ENCODE measurements around the gene CLSTN2.

CLSTN2 gene

DNA sequence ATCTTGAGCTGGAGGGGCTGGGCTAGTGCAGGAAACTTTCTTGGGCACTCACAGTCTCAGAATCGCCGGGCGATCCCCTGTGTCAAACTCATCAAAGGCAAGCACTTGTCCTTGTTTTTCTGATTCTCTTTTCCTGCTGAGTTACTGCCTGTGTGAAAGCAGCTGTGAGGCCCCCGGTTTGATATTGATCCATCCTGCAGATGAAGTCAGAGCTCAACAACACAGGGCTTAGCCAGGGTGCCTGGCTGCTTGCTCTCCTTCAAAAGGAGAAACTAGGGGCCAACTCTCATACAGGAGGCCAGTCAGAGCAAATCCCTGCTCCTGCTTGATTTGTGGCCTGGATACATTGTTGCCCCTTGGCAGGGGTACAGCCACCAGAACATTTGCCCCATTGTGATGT lies 22.9 kb downstream of the CLSTN2 start:
- no peak for DNase-seq
- H3K36me3 Mint-ChIP-seq: no peaks in the 10 kb centered on the region
- no peaks in the 10 kb centered on the region for H3K9me3 Mint-ChIP-seq
- H3K4me3 Mint-ChIP-seq: no peak overlapping the region
- no peaks in the 10 kb centered on the region for H3K4me1 Mint-ChIP-seq
- no peaks in the 10 kb centered on the region for H3K27me3 Mint-ChIP-seq
- H3K27ac Mint-ChIP-seq: no peak overlapping the region
- CTCF ChIA-PET: no interaction called here

DNA sequence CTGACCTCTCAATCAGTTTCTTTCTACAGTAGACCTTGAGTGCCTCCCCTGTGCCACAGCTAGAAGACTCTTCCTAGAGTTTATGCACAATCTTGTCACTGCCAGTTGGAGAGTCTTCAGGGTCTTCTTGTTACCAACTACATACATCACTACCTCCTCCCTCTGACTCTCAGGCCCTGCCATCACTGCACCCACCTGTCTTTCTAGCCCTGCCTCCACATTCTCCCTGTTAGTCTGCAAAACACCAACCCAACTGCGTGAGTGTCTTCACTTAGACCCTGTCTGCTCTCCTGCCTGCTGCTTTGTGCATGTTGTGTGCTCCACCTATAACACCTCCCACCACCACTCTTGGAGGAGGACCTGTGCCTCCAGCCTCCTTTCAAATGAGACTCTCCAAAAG lies 34.4 kb downstream of the CLSTN2 start:
- Mint-ChIP-seq H3K4me3 (no peak overlapping the region), H3K27ac (no peak overlapping the region), H3K36me3 (no peaks in the 10 kb centered on the region), H3K9me3 (no peaks in the 10 kb centered on the region), H3K4me1 (no peaks in the 10 kb centered on the region), H3K27me3 (peaks cover 5% of the 10 kb centered on the region)
- CTCF ChIA-PET: no interaction called here
- no peak for DNase-seq

DNA sequence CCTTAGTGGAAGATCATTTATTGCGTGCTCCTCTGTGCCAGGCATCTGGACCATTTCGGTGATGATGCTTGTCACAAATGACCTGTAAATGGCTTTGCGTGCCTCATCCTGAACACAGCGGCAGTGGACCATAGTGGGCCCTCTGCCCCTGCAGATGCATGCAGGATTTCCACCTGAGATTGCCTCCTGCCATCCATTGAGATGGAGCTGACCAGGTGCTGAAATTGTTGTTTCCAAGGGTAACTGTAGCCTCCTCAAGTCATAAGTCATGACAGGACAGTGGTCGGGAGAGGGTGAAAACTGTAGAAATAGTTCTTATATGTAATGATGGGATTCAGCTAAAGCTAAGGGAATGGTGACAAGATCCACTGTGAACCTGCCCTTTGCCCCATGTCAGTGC lies 35.5 kb downstream of the CLSTN2 start:
- H3K27me3 Mint-ChIP-seq: peaks cover 1% of the 10 kb centered on the region
- H3K4me3 Mint-ChIP-seq: no peak overlapping the region
- DNase-seq: no peak
- H3K27ac Mint-ChIP-seq: no peak overlapping the region
- no peaks in the 10 kb centered on the region for H3K9me3 Mint-ChIP-seq
- H3K36me3 Mint-ChIP-seq: no peaks in the 10 kb centered on the region
- no peaks in the 10 kb centered on the region for H3K4me1 Mint-ChIP-seq
- CTCF ChIA-PET: no interaction called here

DNA sequence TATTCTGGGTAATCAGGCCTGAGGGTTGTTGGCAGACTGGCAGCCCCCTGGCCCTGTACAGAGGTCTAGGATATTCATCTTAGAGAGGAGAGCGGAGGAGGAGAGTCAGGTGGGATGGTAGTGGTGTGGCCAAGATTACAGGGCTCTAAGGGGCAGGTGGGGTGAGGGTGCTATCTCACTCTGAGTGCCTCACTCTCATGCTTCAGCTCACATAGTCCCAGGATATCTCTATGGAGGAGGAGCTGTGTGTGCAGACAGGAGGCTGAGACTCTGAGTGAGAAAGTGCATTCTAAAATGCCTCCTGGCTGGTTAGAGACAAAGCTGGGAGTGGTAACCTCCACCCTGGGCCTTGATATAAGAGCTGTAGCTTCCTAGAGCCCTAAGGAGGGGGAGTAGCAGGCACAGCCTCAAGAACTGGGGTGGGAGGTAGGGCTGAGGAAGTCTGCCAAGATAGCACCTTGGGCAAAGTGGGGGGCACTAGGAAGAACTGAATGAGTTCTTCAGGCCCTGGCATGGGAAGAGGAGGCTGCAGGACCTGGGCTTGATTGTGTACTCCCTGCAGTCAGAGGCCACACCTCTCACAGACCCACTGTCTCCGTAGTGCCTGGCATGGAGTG lies 39.9 kb downstream of the CLSTN2 start:
- no peaks in the 10 kb centered on the region for H3K36me3 Mint-ChIP-seq
- no peaks in the 10 kb centered on the region for H3K9me3 Mint-ChIP-seq
- no peaks in the 10 kb centered on the region for H3K27me3 Mint-ChIP-seq
- DNase-seq: no peak
- no peak overlapping the region for H3K4me3 Mint-ChIP-seq
- CTCF ChIA-PET: no interaction called here
- H3K27ac Mint-ChIP-seq: no peak overlapping the region
- H3K4me1 Mint-ChIP-seq: no peaks in the 10 kb centered on the region

DNA sequence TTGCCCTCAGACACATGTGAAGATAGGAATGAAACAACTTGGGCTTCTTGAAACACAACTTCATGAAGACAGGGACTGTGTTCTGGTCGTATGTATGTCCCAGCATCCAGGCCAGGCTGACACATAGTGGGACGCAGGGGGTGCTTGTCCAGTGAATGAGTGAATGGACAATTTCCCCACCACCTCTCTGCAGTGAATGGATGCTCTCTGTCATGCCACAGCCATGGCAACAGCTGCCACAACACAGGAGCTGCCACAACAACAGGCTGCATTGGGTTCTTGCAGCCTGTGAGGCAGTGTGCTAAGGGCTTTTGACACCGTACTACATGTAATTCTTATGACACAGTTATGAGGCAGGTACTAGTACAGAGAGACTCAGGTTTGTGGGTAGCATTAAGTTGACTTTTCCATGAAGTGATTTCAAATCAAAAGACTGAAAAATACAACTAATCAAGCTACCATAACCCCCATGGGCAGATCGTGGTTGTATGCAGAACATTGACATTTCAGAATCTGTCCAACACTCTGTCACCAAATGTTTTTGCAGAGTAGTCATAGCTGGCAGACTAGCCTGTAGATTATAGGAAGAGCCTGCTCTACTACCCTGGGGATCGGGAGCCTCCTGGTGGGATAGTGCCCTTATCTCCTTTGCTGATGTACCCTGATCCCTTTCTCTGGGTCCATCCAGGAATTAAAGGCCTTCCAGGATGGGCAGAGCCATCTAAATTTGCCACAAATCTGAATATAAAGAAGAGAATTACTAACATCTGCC lies 40.8 kb downstream of the CLSTN2 start:
- H3K27ac Mint-ChIP-seq: no peak overlapping the region
- H3K36me3 Mint-ChIP-seq: no peaks in the 10 kb centered on the region
- CTCF ChIA-PET: no interaction called here

DNA sequence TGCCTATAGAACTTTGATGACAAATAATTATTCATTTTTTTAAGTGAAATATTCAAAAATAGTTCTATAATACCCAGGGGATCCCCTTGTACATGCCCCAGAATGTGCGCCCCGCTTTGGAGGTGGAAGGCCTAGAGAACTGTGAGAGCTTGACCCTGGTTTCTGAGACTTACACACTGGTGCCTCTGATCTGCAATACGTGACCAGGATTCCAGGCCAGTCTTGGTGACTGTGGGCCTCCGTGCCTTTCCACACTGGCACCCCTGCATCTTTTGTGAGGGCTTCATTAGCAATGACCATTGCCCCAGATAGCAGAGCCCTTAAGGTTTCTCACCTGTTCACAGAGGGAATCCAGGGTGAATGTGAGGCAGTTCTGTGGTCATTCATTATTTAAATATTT lies 44.0 kb downstream of the CLSTN2 start:
- H3K27ac Mint-ChIP-seq: no peak overlapping the region
- H3K9me3 Mint-ChIP-seq: no peaks in the 10 kb centered on the region
- no peak overlapping the region for H3K4me3 Mint-ChIP-seq
- no peaks in the 10 kb centered on the region for H3K4me1 Mint-ChIP-seq
- no peaks in the 10 kb centered on the region for H3K36me3 Mint-ChIP-seq
- no peak for DNase-seq
- no peaks in the 10 kb centered on the region for H3K27me3 Mint-ChIP-seq
- CTCF ChIA-PET: no interaction called here

More for the DNA sequence above, 40.8 kb downstream of the CLSTN2 start:
- no peak for DNase-seq
- Mint-ChIP-seq H3K27me3 (no peaks in the 10 kb centered on the region), H3K9me3 (no peaks in the 10 kb centered on the region), H3K4me3 (no peak overlapping the region), H3K4me1 (no peaks in the 10 kb centered on the region)

DNA sequence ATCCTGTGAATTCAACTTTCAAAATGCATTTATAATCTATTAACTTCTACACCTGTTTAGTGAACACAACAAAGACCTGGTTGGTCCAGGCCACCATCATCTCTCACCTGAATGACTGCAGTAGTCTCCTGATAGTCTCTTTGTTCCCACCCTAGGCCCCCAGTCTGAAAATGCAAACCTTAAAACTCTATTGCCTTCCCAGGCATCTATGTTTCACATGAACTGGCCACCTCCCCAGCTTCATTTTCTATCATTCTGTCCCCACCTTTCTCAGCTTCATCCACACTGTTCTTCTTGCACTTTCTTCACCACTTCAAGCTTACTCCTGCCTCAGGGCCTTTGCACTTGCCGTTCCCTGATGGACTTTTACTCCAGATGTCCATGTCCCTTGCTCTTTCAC lies 45.0 kb downstream of the CLSTN2 start:
- Mint-ChIP-seq H3K4me3 (no peak overlapping the region), H3K27ac (no peak overlapping the region), H3K36me3 (no peaks in the 10 kb centered on the region), H3K9me3 (no peaks in the 10 kb centered on the region), H3K27me3 (no peaks in the 10 kb centered on the region), H3K4me1 (no peaks in the 10 kb centered on the region)
- CTCF ChIA-PET: no interaction called here
- DNase-seq: no peak

DNA sequence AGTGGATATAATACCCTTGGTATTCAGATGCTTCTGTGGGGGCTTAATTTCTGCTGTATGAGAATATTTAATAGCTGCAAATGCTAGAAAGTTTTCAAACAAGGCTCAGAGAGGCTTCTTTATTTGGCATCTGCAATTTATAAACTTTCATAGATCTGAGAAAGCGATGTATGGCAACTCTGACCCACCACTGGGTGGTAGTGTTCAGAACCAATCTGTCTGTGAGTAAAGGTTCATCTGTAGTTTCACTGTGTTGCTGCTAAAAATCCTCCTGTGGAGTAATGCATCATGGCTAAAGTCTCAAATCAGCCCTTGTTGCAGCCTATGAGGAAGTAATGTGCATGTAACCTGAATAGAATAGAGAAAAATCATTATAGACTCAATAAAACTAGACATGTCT lies 47.4 kb downstream of the CLSTN2 start:
- Mint-ChIP-seq H3K4me3 (no peak overlapping the region), H3K4me1 (no peaks in the 10 kb centered on the region), H3K27me3 (no peaks in the 10 kb centered on the region), H3K27ac (no peak overlapping the region), H3K36me3 (no peaks in the 10 kb centered on the region), H3K9me3 (no peaks in the 10 kb centered on the region)
- DNase-seq: no peak
- CTCF ChIA-PET: no interaction called here

DNA sequence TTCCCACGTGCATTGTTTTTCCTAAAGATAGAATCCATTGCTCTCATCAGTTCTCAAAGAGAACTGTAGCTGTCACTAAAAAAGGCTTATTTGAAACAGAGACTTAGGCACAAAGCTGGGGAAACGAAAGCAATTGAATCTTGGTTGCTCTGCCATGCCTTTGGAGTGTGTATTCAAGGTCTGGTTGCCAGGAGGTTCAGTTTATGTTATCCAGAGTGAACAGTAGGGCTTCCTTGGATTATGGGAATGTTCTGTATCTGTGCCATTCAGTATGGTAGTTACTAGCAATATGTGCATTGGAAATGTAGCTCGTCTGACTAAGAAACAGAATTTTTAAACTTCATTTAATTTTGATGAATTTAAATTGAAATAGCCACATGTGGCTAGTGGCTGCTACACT lies 50.6 kb downstream of the CLSTN2 start:
- no peaks in the 10 kb centered on the region for H3K9me3 Mint-ChIP-seq
- no peaks in the 10 kb centered on the region for H3K4me1 Mint-ChIP-seq
- no peak overlapping the region for H3K27ac Mint-ChIP-seq
- no peak for DNase-seq
- no peaks in the 10 kb centered on the region for H3K36me3 Mint-ChIP-seq
- CTCF ChIA-PET: interaction anchor here (0.7 kb wide), 1 partner anchor 280 kb away, joined by 3 read pairs; no protein-coding TSS in a partner anchor
- H3K27me3 Mint-ChIP-seq: no peaks in the 10 kb centered on the region
- no peak overlapping the region for H3K4me3 Mint-ChIP-seq

DNA sequence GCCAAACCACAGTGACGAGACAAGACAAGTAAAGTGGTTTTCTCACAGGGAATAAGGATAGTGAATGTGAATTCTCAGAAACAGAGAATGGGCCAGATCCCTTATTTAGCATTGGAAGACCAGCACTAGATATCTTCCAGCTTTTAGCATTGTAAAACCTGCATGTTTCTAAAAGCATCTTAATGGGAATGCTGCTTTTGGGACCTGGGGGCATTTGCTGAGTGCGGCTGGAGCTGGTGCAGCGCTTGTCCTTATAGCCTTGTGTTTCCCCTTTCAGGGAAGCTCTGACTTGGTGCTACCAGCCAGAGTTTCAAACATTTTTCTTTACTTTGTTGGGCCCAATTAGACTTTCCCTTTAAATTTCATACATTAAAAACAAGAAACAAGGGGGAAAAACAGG lies 52.9 kb downstream of the CLSTN2 start:
- H3K27me3 Mint-ChIP-seq: no peaks in the 10 kb centered on the region
- no peak for DNase-seq

DNA sequence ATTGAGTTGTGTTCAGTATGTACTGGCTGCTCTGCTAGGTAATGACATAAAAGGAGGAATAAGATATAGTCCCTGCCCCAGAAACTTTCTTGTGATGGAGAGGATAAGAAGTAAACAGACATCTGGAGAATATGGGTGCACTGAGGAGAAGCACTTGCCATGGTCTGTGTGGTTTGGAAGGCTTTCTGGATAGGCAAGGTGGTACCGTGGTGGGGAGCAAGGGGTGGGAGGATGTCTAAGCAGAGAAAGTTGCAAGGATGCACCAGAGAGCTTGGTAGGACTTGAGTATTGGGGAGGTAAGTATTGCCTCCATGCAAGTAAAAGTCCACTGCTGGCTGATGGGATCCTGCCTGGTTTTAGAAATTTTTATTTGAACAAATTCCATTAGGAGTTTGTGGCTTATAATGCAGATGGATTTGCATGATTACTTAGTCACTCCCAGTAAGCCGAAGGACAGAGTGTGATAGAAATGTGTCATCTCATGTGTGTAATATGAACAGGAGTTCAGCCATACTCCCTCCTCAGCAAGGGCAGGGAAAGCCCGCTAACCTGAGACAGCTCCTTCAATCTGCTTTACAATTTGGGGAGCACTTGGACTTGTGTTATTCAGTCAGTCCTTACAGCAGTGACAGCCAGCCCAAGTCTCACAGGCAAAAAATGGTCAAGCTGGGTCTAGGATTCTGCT lies 53.6 kb downstream of the CLSTN2 start:
- CTCF ChIA-PET: no interaction called here
- Mint-ChIP-seq H3K4me1 (no peaks in the 10 kb centered on the region), H3K36me3 (no peaks in the 10 kb centered on the region), H3K9me3 (no peaks in the 10 kb centered on the region), H3K27ac (no peak overlapping the region), H3K27me3 (no peaks in the 10 kb centered on the region), H3K4me3 (no peak overlapping the region)
- no peak for DNase-seq

More for the DNA sequence above, 52.9 kb downstream of the CLSTN2 start:
- CTCF ChIA-PET: no interaction called here
- Mint-ChIP-seq H3K4me1 (no peaks in the 10 kb centered on the region), H3K27ac (no peak overlapping the region), H3K4me3 (no peak overlapping the region), H3K9me3 (no peaks in the 10 kb centered on the region), H3K36me3 (no peaks in the 10 kb centered on the region)

DNA sequence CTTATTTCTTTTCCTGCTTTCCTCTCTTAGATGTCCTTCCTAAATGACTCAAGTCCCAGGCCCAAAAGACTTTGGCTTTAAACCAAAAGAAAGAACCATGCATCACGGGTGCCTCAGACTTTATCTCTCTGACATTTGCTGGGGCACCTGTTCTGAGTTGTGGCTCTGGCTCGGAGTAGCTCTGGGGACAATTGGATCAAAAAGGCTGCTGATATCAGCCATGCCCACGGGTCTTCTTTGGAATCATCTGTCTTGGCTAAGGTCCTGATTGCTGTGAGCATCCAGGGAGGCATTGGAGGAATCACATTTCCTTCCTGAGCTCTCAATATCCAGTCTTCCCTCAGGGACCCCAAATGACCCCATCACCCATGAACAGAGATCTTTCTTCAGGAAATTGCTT lies 59.9 kb downstream of the CLSTN2 start:
- Mint-ChIP-seq H3K27ac (no peak overlapping the region), H3K4me1 (no peaks in the 10 kb centered on the region), H3K27me3 (no peaks in the 10 kb centered on the region), H3K36me3 (no peaks in the 10 kb centered on the region), H3K4me3 (no peak overlapping the region), H3K9me3 (no peaks in the 10 kb centered on the region)
- no peak for DNase-seq
- CTCF ChIA-PET: no interaction called here

DNA sequence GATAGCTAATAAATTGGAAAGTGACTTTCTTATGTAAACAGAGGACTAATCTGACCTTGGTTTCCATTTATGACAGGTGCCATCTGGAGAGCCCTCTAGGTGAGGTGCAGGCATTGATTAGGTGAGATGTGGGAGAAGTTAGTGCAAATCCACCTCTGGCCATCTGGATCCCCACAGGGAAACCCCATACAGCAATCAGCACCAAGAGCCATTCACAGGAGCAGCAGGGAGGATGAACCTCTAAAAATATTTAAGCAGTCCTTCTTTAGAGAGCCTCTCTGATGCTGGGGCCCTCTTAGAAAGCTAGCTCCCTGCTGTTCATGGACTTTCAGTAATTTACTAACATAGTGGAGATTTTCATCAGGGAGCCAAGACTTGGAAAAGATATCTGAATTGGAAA lies 69.3 kb downstream of the CLSTN2 start:
- no peaks in the 10 kb centered on the region for H3K36me3 Mint-ChIP-seq
- no peaks in the 10 kb centered on the region for H3K27me3 Mint-ChIP-seq
- CTCF ChIA-PET: no interaction called here
- DNase-seq: no peak
- H3K9me3 Mint-ChIP-seq: no peaks in the 10 kb centered on the region
- no peaks in the 10 kb centered on the region for H3K4me1 Mint-ChIP-seq
- H3K27ac Mint-ChIP-seq: no peak overlapping the region
- H3K4me3 Mint-ChIP-seq: no peak overlapping the region

DNA sequence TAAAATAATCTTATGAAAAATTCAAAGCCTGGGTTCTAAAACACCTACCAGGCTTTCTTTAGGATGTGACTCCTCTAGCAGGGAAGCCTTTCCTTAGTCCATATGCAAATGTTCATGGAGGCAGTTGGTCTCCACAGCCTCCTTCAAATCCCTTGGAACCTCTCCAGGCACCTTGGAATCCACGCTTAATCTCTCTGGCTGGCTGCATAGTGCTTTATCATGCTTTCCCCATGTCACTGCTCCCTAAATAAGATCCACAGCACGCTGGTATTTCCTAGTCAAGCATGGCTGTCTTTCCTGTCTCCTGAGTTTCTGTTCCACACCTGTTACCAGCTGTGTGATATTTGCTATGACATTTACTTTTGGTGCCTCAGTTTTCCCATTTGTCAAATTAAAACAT lies 71.3 kb downstream of the CLSTN2 start:
- CTCF ChIA-PET: no interaction called here
- H3K4me3 Mint-ChIP-seq: no peak overlapping the region
- no peaks in the 10 kb centered on the region for H3K27me3 Mint-ChIP-seq
- DNase-seq: no peak
- no peaks in the 10 kb centered on the region for H3K9me3 Mint-ChIP-seq
- H3K4me1 Mint-ChIP-seq: no peaks in the 10 kb centered on the region
- no peak overlapping the region for H3K27ac Mint-ChIP-seq
- no peaks in the 10 kb centered on the region for H3K36me3 Mint-ChIP-seq

DNA sequence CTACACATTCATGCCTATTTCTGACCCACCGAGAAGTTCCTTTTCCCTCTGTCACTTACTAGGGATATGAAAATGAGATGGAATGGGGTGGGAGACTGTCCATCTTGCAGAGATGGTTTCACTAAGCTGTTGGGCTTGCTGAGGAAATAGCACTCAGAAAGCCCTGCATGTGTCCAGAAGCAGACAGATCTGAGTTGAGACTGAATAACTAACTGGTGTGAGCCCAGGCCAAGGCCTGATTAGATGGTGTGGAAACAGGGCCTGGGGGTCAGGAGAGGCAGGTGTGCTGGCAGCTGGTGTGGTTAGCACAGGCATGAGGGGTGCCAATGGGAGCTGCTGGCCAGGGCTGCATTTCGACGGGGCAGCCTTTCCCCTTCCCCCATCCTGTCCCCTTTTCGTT lies 72.1 kb downstream of the CLSTN2 start:
- H3K9me3 Mint-ChIP-seq: no peaks in the 10 kb centered on the region
- no peak overlapping the region for H3K4me3 Mint-ChIP-seq
- no peaks in the 10 kb centered on the region for H3K27me3 Mint-ChIP-seq
- no peak for DNase-seq
- no peak overlapping the region for H3K27ac Mint-ChIP-seq
- H3K4me1 Mint-ChIP-seq: no peaks in the 10 kb centered on the region
- CTCF ChIA-PET: no interaction called here
- H3K36me3 Mint-ChIP-seq: no peaks in the 10 kb centered on the region

Data from activated naive CD4-positive, alpha-beta T cell treated with anti-CD3 and anti-CD28 coated beads, Interleukin-2, amount 10 ng/mL, durations not matched to agents 7 days and 5 days (primary cell).